ENCODE data around the gene GLS.

The GLS gene

DNA sequence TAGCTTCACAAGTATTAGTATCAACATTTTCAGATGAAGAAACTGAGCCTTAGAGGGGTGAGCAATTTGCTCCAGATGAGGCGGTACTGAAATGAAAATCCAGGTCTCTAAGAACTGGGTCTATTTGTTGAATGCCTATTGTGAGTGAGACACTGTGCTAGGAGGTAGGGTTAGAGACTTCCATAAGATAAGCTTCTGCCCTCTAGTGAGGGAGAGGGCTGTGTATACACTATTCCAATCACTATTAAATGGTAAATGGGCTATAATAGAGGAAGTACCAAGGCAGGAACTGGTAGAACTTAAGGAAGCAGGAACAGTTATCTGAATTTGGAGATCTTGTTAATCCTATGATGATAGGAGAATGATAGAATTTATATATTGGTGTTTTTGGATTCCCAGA, 23.6 kb upstream of the GLS start:
- TF ChIP-seq TEAD4 (IDR thresholded peaks at IDR 0.05) (no peak), RAD21 (IDR thresholded peaks at IDR 0.05; ENCODE audit: low read depth) (0 out of 2 replicates have a peak, but pooled peaks have one; percentile 8)

DNA sequence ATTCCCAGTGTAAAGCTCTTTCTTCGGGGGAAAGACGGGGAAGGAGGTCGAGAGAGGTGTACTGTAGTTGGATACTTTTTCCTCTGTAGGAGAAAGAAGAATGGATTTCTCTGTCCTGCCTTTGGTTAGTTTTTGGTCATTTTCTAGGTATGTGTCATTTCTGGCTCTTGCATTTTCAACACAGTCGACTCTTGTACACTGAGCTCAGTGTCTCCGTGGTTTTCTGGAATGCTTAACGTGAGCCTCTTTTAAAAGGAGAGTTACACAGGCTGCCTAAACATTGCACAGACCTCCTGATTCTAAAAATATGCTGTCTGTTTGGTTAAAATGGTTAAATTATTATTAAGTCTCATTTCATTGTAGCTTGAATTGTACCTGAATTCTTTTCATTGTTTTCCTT, 21.8 kb upstream of the GLS start:
- no peak for TF ChIP-seq EP300 (IDR thresholded peaks at IDR 0.05; ENCODE audit: borderline replicate concordance)
- TF ChIP-seq FOXM1 (IDR thresholded peaks at IDR 0.05; ENCODE audit: borderline replicate concordance, low read depth) = no peak

- TF ChIP-seq NFIC (IDR thresholded peaks at IDR 0.05) = peak; percentile 6; the same call in 1 of the 2 replicates
- TF ChIP-seq, protein P1, sequence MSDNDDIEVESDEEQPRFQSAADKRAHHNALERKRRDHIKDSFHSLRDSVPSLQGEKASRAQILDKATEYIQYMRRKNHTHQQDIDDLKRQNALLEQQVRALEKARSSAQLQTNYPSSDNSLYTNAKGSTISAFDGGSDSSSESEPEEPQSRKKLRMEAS (IDR thresholded peaks at IDR 0.05) = no peak
- no peak for TF ChIP-seq YY1 (IDR thresholded peaks at IDR 0.05; ENCODE audit: low read depth)
- TF ChIP-seq EP300 (IDR thresholded peaks at IDR 0.05; ENCODE audit: borderline replicate concordance) = no peak
- peak; percentile 82 for TF ChIP-seq TEAD4 (IDR thresholded peaks at IDR 0.05)
- TF ChIP-seq ZBTB7A (IDR thresholded peaks at IDR 0.05; ENCODE audit: low read depth) = peak; percentile 28; the same call in 1 of the 2 replicates
These were observed 21.0 kb upstream of the GLS start for GRCh38 chr2:190859347-190860297.

DNA sequence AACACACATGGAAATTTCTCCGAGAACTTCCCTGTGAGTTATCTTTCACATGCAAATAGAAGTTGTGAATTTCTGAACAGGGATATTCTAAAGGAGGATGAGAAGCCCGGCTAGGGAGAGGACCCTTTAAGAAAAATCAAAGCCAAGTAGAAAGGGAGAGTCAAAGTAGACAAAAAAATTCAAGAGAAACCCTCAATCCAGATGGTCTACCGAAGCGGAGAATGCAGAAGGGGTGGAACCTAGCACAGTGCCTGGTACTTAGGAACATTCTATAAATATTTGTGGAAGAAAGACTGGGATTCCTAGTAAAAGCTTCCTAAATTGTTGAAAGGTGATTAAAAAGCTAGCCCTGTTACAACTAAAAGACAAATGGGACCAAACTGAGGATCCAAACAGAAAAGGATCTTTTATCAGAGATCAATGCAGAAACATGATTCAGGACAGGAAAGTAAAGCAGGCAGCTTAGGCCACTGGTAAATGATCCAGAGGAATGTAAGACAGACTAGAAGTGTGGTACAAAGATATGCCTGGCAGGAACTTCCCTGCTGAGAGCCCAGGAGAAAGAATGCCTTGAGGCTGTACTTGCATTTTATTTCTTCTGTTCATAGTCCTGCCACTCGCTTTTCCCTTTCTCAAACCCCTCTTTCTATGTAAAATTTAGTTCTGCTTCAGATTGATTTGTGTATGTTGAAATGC, 19.5 kb upstream of the GLS start:
- peak; percentile 73 for TF ChIP-seq TEAD4 (IDR thresholded peaks at IDR 0.05)
- TF ChIP-seq RAD21 (IDR thresholded peaks at IDR 0.05; ENCODE audit: low read depth) = no peak
- TF ChIP-seq EP300 (IDR thresholded peaks at IDR 0.05; ENCODE audit: borderline replicate concordance) = peak; percentile 38; the same call in 1 of the 2 replicates

- TF ChIP-seq CEBPB (IDR thresholded peaks at IDR 0.05) (peak; percentile 37), EGR1 (IDR thresholded peaks at IDR 0.05) (no peak), NFIC (IDR thresholded peaks at IDR 0.05) (no peak)
- TF ChIP-seq, protein P1 (IDR thresholded peaks at IDR 0.05) = no peak
These were observed 18.0 kb upstream of the GLS start for GRCh38 chr2:190862571-190862991.

GRCh38 chr2:190863946-190864345, 16.7 kb upstream of the GLS start:
- no peak for TF ChIP-seq RAD21 (IDR thresholded peaks at IDR 0.05; ENCODE audit: low read depth)
- TF ChIP-seq YY1 (IDR thresholded peaks at IDR 0.05; ENCODE audit: low read depth) = no peak
- no peak for TF ChIP-seq TAF1 (IDR thresholded peaks at IDR 0.05; ENCODE audit: low read depth)
- TF ChIP-seq FOXM1 (IDR thresholded peaks at IDR 0.05; ENCODE audit: borderline replicate concordance, low read depth) = no peak
- TF ChIP-seq, protein P1 (IDR thresholded peaks at IDR 0.05) = no peak
- TF ChIP-seq ZBTB7A (IDR thresholded peaks at IDR 0.05; ENCODE audit: low read depth) = no peak
- no peak for TF ChIP-seq CEBPB (IDR thresholded peaks at IDR 0.05)
- no peak for TF ChIP-seq EGR1 (IDR thresholded peaks at IDR 0.05)
- TF ChIP-seq CREB1 (IDR thresholded peaks at IDR 0.05; ENCODE audit: low read depth) = no peak
- no peak for TF ChIP-seq TEAD4 (IDR thresholded peaks at IDR 0.05)
- TF ChIP-seq TCF12 (IDR thresholded peaks at IDR 0.05; ENCODE audit: low read depth) = no peak
- no peak for TF ChIP-seq EP300 (IDR thresholded peaks at IDR 0.05; ENCODE audit: borderline replicate concordance)
- TF ChIP-seq NFIC (IDR thresholded peaks at IDR 0.05) = no peak
- TF ChIP-seq, protein P2, sequence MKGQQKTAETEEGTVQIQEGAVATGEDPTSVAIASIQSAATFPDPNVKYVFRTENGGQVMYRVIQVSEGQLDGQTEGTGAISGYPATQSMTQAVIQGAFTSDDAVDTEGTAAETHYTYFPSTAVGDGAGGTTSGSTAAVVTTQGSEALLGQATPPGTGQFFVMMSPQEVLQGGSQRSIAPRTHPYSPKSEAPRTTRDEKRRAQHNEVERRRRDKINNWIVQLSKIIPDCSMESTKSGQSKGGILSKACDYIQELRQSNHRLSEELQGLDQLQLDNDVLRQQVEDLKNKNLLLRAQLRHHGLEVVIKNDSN (IDR thresholded peaks at IDR 0.05) = no peak
- TF ChIP-seq, protein P3, sequence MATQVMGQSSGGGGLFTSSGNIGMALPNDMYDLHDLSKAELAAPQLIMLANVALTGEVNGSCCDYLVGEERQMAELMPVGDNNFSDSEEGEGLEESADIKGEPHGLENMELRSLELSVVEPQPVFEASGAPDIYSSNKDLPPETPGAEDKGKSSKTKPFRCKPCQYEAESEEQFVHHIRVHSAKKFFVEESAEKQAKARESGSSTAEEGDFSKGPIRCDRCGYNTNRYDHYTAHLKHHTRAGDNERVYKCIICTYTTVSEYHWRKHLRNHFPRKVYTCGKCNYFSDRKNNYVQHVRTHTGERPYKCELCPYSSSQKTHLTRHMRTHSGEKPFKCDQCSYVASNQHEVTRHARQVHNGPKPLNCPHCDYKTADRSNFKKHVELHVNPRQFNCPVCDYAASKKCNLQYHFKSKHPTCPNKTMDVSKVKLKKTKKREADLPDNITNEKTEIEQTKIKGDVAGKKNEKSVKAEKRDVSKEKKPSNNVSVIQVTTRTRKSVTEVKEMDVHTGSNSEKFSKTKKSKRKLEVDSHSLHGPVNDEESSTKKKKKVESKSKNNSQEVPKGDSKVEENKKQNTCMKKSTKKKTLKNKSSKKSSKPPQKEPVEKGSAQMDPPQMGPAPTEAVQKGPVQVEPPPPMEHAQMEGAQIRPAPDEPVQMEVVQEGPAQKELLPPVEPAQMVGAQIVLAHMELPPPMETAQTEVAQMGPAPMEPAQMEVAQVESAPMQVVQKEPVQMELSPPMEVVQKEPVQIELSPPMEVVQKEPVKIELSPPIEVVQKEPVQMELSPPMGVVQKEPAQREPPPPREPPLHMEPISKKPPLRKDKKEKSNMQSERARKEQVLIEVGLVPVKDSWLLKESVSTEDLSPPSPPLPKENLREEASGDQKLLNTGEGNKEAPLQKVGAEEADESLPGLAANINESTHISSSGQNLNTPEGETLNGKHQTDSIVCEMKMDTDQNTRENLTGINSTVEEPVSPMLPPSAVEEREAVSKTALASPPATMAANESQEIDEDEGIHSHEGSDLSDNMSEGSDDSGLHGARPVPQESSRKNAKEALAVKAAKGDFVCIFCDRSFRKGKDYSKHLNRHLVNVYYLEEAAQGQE (IDR thresholded peaks at IDR 0.05; ENCODE audit: low read depth) = no peak

DNA sequence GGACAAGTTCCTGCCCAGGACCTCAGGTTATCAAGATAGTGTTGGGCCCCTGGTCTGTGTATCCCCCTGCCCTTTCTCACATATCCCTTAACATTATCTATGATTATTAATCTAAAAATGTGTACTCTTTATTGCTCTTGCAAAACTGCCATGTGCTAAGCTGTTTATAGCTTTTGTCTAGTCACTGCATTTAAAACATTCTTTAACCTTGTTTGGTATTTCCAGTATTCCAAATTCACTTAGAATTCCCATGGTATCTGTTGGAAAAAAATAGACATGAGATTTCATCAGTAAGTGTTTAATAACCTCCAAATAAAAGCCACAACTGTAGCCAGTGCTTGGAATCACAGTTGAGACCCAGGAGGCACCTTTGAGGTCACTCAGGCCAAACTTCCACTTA, 16.2 kb upstream of the GLS start:
- TF ChIP-seq RAD21 (IDR thresholded peaks at IDR 0.05; ENCODE audit: low read depth) = no peak
- no peak for TF ChIP-seq YY1 (IDR thresholded peaks at IDR 0.05; ENCODE audit: low read depth)
- TF ChIP-seq TCF12 (IDR thresholded peaks at IDR 0.05; ENCODE audit: low read depth) = no peak
- no peak for TF ChIP-seq CREB1 (IDR thresholded peaks at IDR 0.05; ENCODE audit: low read depth)
- TF ChIP-seq CEBPB (IDR thresholded peaks at IDR 0.05) = no peak
- TF ChIP-seq, protein P1 (IDR thresholded peaks at IDR 0.05) = no peak
- TF ChIP-seq, protein P3 (IDR thresholded peaks at IDR 0.05; ENCODE audit: low read depth) = no peak

Data from Ishikawa (cell line).